ENCODE results near the gene TACC3.

Gene TACC3

GRCh38 chr4:1751155-1751918, 30.0 kb downstream of the TACC3 start:
- H3K27ac Mint-ChIP-seq = no peak overlapping the region
- no peaks in the 10 kb centered on the region for H3K36me3 Mint-ChIP-seq
- no peaks in the 10 kb centered on the region for H3K27me3 Mint-ChIP-seq
- H3K4me1 Mint-ChIP-seq = peaks cover 12% of the 10 kb centered on the region
- H3K4me3 Mint-ChIP-seq = no peak overlapping the region
- no peak for DNase-seq
- CTCF ChIA-PET = interaction anchor here (1.3 to 2.8 kb wide), 2 partner anchors 59 to 148 kb away, joined by 3 to 25 read pairs; no protein-coding TSS in a partner anchor
- H3K9me3 Mint-ChIP-seq = no peaks in the 10 kb centered on the region

DNA sequence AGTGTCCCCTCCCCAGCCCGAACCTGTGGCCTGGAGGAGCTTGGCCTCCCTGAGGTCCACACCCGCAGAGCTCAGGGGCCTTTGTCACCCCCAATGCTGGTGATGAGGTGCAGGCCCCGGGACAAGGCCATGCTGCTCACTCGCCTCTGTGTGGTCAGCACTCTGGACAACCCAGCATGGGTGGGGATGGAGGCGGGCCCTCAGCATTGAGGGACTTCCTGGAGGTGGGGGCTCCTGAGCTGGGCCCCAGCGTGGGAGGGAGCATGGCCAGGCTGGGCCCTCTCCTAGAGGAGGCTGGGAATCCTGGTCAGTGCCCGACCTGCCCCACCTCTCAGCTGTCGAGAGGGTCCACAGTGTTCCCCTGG, 30.6 kb downstream of the TACC3 start:
- H3K27ac Mint-ChIP-seq = no peak overlapping the region
- no peak for DNase-seq
- CTCF ChIA-PET = interaction anchor here (0.9 to 2.8 kb wide), 3 partner anchors 58 to 147 kb away, joined by 4 to 25 read pairs (median 5); no protein-coding TSS in a partner anchor
- H3K27me3 Mint-ChIP-seq = no peaks in the 10 kb centered on the region
- H3K4me3 Mint-ChIP-seq = no peak overlapping the region
- H3K36me3 Mint-ChIP-seq = no peaks in the 10 kb centered on the region
- H3K4me1 Mint-ChIP-seq = peaks cover 12% of the 10 kb centered on the region
- H3K9me3 Mint-ChIP-seq = no peaks in the 10 kb centered on the region

- CTCF ChIA-PET = interaction anchor here (0.9 to 2.8 kb wide), 3 partner anchors 58 to 146 kb away, joined by 4 to 25 read pairs (median 5); no protein-coding TSS in a partner anchor
Measured at GRCh38 chr4:1752284-1753041, 31.1 kb downstream of the TACC3 start.

DNA sequence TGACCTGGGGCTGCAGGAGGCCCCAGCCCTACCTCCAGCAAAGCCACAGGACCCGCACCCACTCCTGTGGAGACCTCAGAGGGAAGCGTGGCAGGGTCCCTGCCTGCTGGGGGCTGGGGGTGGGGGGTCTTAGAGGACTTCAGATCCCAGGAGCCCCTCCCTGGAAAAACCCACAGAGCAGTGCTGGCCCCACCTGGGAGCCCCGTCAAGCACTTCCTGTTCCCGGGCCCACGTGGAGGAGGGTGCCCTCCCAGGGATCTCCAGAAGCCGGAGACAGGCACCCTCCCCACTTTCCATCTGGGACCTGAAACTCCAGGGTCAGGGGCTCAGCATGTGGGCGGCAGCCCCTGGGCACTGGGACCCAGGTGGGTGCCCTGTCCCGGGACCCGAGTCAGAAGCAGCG, 32.0 kb downstream of the TACC3 start:
- CTCF ChIA-PET = interaction anchor here (1.2 to 2.8 kb wide), 2 partner anchors 57 to 145 kb away, joined by 5 to 25 read pairs; no protein-coding TSS in a partner anchor
- Mint-ChIP-seq H3K36me3 (no peaks in the 10 kb centered on the region), H3K9me3 (no peaks in the 10 kb centered on the region), H3K27me3 (no peaks in the 10 kb centered on the region), H3K27ac (no peak overlapping the region), H3K4me3 (no peak overlapping the region), H3K4me1 (peaks cover 12% of the 10 kb centered on the region)
- no peak for DNase-seq

More at GRCh38 chr4:1752284-1753041, 31.1 kb downstream of the TACC3 start:
- H3K27ac Mint-ChIP-seq = peak overlapping the region; percentile 19
- H3K27me3 Mint-ChIP-seq = no peaks in the 10 kb centered on the region
- H3K4me1 Mint-ChIP-seq = peaks cover 12% of the 10 kb centered on the region
- H3K9me3 Mint-ChIP-seq = no peaks in the 10 kb centered on the region
- no peak overlapping the region for H3K4me3 Mint-ChIP-seq
- H3K36me3 Mint-ChIP-seq = no peaks in the 10 kb centered on the region
- peak; percentile 68 for DNase-seq

DNA sequence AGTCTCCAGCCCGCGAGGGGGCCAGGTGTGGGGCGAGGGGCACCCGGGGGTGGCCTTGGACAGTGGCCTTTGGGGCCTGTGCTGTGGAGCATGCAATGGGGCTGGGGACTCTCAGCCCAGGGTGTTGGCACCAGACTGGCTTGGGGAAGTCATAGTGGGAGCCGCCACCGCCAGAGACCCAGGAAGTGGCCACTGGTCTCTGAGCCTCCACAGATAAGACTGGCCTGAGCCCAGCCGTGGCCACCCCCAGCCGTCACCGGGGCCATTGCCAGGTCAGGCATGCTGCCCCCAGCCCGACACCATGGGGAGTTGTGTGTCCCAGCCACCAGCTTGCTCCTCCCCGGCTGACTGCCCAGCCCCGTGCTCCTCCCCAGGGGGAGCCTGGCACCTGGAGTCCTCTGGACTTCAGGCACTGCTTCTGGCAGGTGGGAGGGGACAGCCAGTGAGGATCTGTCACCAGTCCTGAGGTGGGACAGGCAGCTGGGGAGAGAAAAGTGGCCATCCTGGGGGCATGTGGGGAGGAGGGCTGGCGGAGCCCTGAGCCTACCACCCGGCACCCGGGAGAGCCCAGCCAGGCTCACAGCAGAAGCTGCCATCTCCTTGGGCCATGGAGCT, 32.5 kb downstream of the TACC3 start:
- no peak for DNase-seq
- no peaks in the 10 kb centered on the region for H3K9me3 Mint-ChIP-seq
- H3K27ac Mint-ChIP-seq = no peak overlapping the region
- no peaks in the 10 kb centered on the region for H3K27me3 Mint-ChIP-seq
- CTCF ChIA-PET = interaction anchor here (0.7 to 1.2 kb wide), 2 partner anchors 9 to 14 kb away, joined by 3 to 8 read pairs; no protein-coding TSS in a partner anchor
- H3K36me3 Mint-ChIP-seq = no peaks in the 10 kb centered on the region
- H3K4me1 Mint-ChIP-seq = peaks cover 12% of the 10 kb centered on the region
- no peak overlapping the region for H3K4me3 Mint-ChIP-seq

GRCh38 chr4:1754336-1754735, 33.0 kb downstream of the TACC3 start:
- Mint-ChIP-seq H3K36me3 (no peaks in the 10 kb centered on the region), H3K4me1 (peaks cover 12% of the 10 kb centered on the region), H3K27me3 (no peaks in the 10 kb centered on the region), H3K9me3 (no peaks in the 10 kb centered on the region), H3K27ac (no peak overlapping the region), H3K4me3 (no peak overlapping the region)
- no peak for DNase-seq
- CTCF ChIA-PET = interaction anchor here (0.7 to 1.6 kb wide), 3 partner anchors 9 to 56 kb away, joined by 3 to 8 read pairs (median 3); no protein-coding TSS in a partner anchor

- DNase-seq = no peak
- H3K27me3 Mint-ChIP-seq = peaks cover 7% of the 10 kb centered on the region
- H3K4me1 Mint-ChIP-seq = peaks cover 12% of the 10 kb centered on the region
- H3K4me3 Mint-ChIP-seq = no peak overlapping the region
- no peaks in the 10 kb centered on the region for H3K36me3 Mint-ChIP-seq
- no peaks in the 10 kb centered on the region for H3K9me3 Mint-ChIP-seq
- CTCF ChIA-PET = interaction anchor here (0.7 to 1.6 kb wide), 3 partner anchors 10 to 62 kb away, joined by 3 to 8 read pairs (median 4); no protein-coding TSS in a partner anchor
- no peak overlapping the region for H3K27ac Mint-ChIP-seq
Measured at GRCh38 chr4:1755297-1755696, 34.0 kb downstream of the TACC3 start.

GRCh38 chr4:1756079-1756478, 34.8 kb downstream of the TACC3 start:
- Mint-ChIP-seq H3K27ac (no peak overlapping the region), H3K9me3 (no peaks in the 10 kb centered on the region), H3K4me1 (peaks cover 7% of the 10 kb centered on the region), H3K36me3 (no peaks in the 10 kb centered on the region), H3K4me3 (no peak overlapping the region), H3K27me3 (peaks cover 7% of the 10 kb centered on the region)
- no peak for DNase-seq
- CTCF ChIA-PET = interaction anchor here (0.7 to 1.6 kb wide), 3 partner anchors 12 to 63 kb away, joined by 3 to 4 read pairs (median 3); no protein-coding TSS in a partner anchor

DNA sequence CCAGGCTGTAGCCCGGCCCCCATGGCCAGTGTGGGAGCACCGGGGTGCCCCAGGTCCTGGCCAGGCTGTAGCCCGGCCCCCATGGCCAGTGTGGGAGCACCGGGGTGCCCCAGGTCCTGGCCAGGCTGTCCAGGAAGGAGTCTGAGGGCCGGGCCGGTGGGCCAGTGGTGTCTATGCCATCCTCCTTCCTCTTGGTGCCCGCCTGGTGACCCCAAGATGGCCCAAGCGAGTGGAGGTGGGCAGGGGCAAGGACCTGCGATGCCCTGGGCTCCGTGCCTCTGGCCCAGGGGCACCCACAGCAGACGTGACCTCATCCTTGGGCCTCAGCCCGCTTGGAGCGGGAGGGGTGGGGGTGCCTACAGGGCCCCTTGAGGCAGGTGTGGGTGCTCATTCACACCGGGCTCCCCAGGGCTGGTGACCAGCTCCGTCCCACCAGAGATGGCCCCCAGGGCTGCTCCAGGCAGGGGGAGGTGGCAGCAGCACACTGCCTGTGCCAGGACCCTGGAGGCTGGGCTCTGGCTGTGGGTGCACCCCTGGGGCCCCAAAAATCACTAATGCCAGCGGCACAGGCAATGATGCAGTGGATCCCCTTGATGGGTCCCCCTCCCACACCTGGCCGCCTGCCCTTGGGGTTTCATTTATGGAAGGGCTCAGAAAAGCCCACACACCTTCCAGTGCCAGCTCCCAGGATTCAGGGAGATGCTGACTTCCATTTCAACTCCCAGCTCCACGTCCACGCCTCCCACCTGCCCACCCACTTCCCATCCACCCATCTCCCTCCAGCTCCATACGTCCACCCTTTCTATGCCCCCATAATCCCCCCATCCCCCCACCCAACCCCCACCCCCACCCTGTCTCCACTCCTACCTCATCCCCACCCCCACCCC, 35.8 kb downstream of the TACC3 start:
- H3K9me3 Mint-ChIP-seq = no peaks in the 10 kb centered on the region
- no peak for DNase-seq
- H3K27ac Mint-ChIP-seq = no peak overlapping the region
- H3K4me1 Mint-ChIP-seq = peaks cover 7% of the 10 kb centered on the region
- H3K36me3 Mint-ChIP-seq = no peaks in the 10 kb centered on the region
- CTCF ChIA-PET = interaction anchor here (1.1 to 1.2 kb wide), 2 partner anchors 9 to 142 kb away, joined by 3 to 4 read pairs; no protein-coding TSS in a partner anchor
- H3K27me3 Mint-ChIP-seq = peaks cover 14% of the 10 kb centered on the region
- no peak overlapping the region for H3K4me3 Mint-ChIP-seq

DNA sequence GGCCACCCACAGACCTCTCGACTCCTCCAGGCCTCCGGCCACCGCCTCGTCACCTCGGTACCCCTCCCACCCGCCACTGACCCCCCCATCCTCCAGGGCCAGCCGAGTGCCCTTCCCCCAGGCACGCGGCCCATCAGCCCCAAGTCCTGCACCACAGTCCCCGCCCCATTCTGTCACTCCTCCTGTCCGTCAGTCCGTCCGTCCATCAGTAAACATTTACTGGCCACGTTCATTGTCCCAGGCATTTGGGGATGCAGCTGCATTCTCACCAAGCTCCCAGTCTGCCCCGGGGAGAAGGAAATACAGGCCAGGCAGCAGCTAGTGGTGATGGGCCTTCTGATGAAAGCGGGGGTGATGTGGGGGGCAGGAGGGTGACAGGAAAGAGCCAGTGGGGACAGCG, 36.5 kb downstream of the TACC3 start:
- Mint-ChIP-seq H3K9me3 (no peaks in the 10 kb centered on the region), H3K27ac (no peak overlapping the region), H3K27me3 (peaks cover 21% of the 10 kb centered on the region), H3K4me1 (peaks cover 6% of the 10 kb centered on the region), H3K36me3 (no peaks in the 10 kb centered on the region), H3K4me3 (no peak overlapping the region)
- CTCF ChIA-PET = interaction anchor here (1.1 to 1.2 kb wide), 2 partner anchors 10 to 142 kb away, joined by 3 to 4 read pairs; no protein-coding TSS in a partner anchor
- DNase-seq = no peak

GRCh38 chr4:1758306-1759121, 37.2 kb downstream of the TACC3 start:
- peaks cover 28% of the 10 kb centered on the region for H3K27me3 Mint-ChIP-seq
- H3K4me1 Mint-ChIP-seq = peaks cover 2% of the 10 kb centered on the region
- CTCF ChIA-PET = interaction anchor here (1.1 kb wide), 1 partner anchor 141 kb away, joined by 3 read pairs; no protein-coding TSS in a partner anchor
- H3K36me3 Mint-ChIP-seq = no peaks in the 10 kb centered on the region
- H3K27ac Mint-ChIP-seq = no peak overlapping the region
- H3K9me3 Mint-ChIP-seq = no peaks in the 10 kb centered on the region
- no peak for DNase-seq
- H3K4me3 Mint-ChIP-seq = no peak overlapping the region

DNA sequence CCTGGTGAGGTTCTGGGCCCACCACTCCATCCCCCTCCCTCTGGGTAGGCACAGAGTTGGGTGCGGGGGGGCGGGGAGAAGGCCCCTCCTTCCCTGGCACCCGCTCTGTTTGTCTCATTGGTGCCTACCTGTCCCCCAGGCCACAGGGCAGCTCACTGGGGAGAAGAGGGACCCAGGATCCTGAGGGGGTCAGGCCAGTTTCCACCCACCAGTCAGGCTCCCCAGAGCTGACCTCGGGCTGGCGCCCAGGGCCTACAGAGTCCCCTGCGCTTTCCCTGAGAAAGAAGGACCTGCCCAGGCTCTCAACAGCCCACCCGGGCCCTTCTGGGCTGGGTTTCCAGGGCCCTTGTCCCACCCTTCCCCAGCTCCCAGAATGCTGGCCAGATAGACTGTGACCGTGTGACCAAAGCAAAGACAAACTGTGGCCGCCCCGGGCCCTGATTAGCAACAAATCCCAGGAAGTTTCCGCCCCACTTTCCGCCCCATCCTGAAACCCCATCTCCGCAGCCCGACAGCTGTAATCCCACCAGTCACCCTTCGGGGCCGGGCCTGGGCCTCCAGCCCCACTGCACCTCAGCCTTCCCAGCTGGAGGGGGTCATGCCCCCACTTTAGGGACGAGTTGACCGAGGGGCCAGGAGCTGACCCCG, 38.0 kb downstream of the TACC3 start:
- Mint-ChIP-seq H3K27ac (no peak overlapping the region), H3K36me3 (no peaks in the 10 kb centered on the region), H3K27me3 (peaks cover 36% of the 10 kb centered on the region), H3K4me3 (no peak overlapping the region), H3K4me1 (peaks cover 2% of the 10 kb centered on the region), H3K9me3 (no peaks in the 10 kb centered on the region)
- CTCF ChIA-PET = interaction anchor here (1.3 kb wide), 1 partner anchor 51 kb away, joined by 3 read pairs; no protein-coding TSS in a partner anchor
- DNase-seq = no peak
